Measurements from ENCODE around the gene WNT9A. TPM values are rescaled to one million over a fixed set of nuclear protein-coding genes. Genes with fewer than 3 reads are reported as not detected.

The WNT9A gene
- total and polyA plus RNA-seq, 4 donors, result 1.9 to 6.4 (median 5.2) TPM

- Histone ChIP-seq H3K36me3 (ENCODE audit: control insufficient read depth, insufficient read depth, low read length) (no peaks in the 10 kb centered on the region), H3K4me1 (ENCODE audit: control insufficient read depth, insufficient read depth, low read length) (peaks cover 10% of the 10 kb centered on the region), H3K9me3 (ENCODE audit: control insufficient read depth, insufficient read depth, low read length) (peaks cover 8% of the 10 kb centered on the region), H3K27me3 (ENCODE audit: control insufficient read depth, insufficient read depth, low read length) (peaks cover 2% of the 10 kb centered on the region), H3K27ac (ENCODE audit: low read depth, low read length) (no peak overlapping the region), H3K4me3 (ENCODE audit: low read depth, low read length) (no peak overlapping the region)
- no peak for DNase-seq (ENCODE audit: low read depth in 4 of 6, low spot score in 6 of 6)
- 52% methylated on average over 3 of the region's 4 CpGs for WGBS (ENCODE audit: insufficient coverage)
Measured at GRCh38 chr1:227954163-227954850, 6.6 kb upstream of the WNT9A start.

GRCh38 chr1:227953022-227953412 lies 5.3 kb upstream of the WNT9A start:
- Histone ChIP-seq H3K4me3 (ENCODE audit: low read depth, low read length) (no peak overlapping the region), H3K27me3 (ENCODE audit: control insufficient read depth, insufficient read depth, low read length) (peaks cover 4% of the 10 kb centered on the region), H3K36me3 (ENCODE audit: control insufficient read depth, insufficient read depth, low read length) (no peaks in the 10 kb centered on the region), H3K4me1 (ENCODE audit: control insufficient read depth, insufficient read depth, low read length) (peaks cover 21% of the 10 kb centered on the region), H3K27ac (ENCODE audit: low read depth, low read length) (no peak overlapping the region), H3K9me3 (ENCODE audit: control insufficient read depth, insufficient read depth, low read length) (peaks cover 8% of the 10 kb centered on the region)
- no peak for DNase-seq (ENCODE audit: low read depth in 4 of 6, low spot score in 6 of 6)
- WGBS (ENCODE audit: insufficient coverage), result 78% methylated on average over 3 of the region's 3 CpGs

DNA sequence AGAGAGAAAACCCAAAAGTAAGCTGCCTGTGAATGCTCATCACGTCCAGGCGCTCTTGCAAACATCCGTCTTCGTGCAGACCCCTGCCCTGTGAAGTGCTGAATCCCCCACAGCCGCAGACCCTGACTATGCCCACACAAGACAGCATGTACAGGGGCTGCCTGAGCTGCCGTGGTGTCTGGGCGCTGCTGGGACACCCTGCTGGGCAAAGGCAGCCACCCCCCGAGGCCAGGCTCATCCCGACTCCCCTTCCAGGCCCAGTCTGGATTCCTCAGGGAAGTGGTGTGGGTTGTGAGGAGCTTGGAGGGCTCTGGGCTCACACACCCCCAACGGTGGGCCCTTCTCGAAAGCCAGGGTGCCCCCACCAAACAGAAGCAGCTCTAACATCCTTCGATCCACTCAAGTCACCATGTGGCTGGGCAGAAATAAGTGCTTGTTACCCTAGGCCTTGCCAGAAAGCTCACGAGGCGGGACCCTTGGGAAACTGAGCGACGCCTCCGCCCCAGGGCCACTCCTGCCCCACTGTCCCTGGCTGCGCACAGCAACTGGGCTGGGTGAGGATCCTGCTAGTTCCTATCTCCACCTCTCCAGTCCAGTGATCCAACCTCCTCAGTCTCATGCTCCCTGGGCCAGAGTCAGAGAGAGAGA lies 4.8 kb upstream of the WNT9A start:
- Histone ChIP-seq H3K27me3 (ENCODE audit: control insufficient read depth, insufficient read depth, low read length) (peaks cover 4% of the 10 kb centered on the region), H3K4me1 (ENCODE audit: control insufficient read depth, insufficient read depth, low read length) (peaks cover 21% of the 10 kb centered on the region), H3K27ac (ENCODE audit: low read depth, low read length) (no peak overlapping the region), H3K36me3 (ENCODE audit: control insufficient read depth, insufficient read depth, low read length) (no peaks in the 10 kb centered on the region), H3K9me3 (ENCODE audit: control insufficient read depth, insufficient read depth, low read length) (peaks cover 8% of the 10 kb centered on the region), H3K4me3 (ENCODE audit: low read depth, low read length) (no peak overlapping the region)
- WGBS (ENCODE audit: insufficient coverage), result 78% methylated on average over 17 of the region's 18 CpGs
- no peak for DNase-seq (ENCODE audit: low read depth in 4 of 6, low spot score in 6 of 6)

DNA sequence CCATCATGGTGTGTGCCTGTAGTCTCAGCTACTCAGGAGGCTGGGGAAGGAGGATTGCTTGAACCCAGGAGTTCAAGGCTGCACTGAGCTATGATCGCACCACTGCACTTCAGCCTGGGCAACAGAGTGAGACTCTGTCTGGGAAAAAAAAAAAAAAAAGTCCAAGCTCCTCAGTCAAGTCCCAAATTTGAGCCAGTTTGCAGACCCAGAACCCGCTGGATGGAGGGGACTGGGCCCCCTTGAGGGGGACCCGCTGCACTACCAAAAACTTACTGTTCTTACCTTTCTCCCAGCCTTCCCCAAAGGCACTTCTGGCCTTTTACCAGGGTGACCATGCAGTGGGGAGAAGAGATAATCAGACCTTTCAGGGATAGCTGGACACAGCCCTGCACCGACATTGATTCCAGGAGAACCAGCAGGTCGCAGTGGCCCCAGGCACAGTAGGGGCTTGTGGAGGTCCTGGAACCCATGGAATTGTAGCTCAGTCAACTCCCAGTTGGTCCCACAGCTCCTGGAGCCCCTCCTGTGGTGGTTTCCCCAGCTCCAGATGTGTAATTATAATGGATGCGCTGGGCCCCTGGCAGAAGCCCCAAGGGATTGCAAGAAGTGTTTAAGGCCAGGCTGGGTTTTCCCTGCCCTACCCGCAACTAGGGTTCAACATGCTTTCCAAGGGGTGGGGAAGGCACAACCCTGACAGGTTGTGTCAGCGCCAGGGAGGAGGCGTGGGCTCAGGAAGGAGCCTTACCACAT lies 4.1 kb upstream of the WNT9A start:
- no peak overlapping the region for H3K4me3 ChIP-seq (ENCODE audit: low read depth, low read length)
- DNase-seq (ENCODE audit: low read depth in 4 of 6, low spot score in 6 of 6), result no peak
- no peak overlapping the region for H3K27ac ChIP-seq (ENCODE audit: low read depth, low read length)
- no peaks in the 10 kb centered on the region for H3K36me3 ChIP-seq (ENCODE audit: control insufficient read depth, insufficient read depth, low read length)
- 95% methylated on average over 6 of the region's 9 CpGs for WGBS (ENCODE audit: insufficient coverage)
- H3K9me3 ChIP-seq (ENCODE audit: control insufficient read depth, insufficient read depth, low read length), result peaks cover 8% of the 10 kb centered on the region
- peaks cover 4% of the 10 kb centered on the region for H3K27me3 ChIP-seq (ENCODE audit: control insufficient read depth, insufficient read depth, low read length)
- peaks cover 27% of the 10 kb centered on the region for H3K4me1 ChIP-seq (ENCODE audit: control insufficient read depth, insufficient read depth, low read length)

DNA sequence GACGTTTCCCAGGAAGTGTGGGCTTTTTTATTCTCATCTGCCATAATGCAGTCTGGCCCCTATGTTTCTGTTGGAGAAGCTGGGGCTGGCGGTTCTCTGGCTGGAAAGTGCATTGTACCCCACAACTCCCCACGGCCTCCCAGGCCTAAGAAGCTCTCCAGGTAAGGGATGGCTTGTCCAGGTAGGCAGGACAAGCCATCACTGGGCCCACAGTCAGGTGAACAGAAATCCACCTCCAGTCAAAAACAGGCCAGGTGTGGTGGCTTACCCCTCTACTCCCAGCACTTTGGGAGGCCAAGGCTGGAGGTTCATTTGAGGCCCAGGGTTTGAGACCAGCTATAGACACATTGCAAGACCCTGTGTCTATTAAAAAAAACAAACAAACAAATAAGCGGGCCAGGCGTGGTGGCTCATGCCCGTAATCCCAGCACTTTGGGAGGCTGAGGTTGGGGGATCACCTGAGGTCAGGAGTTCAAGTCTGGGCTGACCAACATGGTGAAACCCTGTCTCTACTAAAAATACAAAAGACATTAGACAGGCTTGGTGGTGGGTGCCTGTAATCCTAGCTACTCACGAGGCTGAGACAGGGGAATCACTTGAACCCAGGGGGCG lies 3.1 kb upstream of the WNT9A start:
- Histone ChIP-seq H3K4me1 (ENCODE audit: control insufficient read depth, insufficient read depth, low read length) (peaks cover 34% of the 10 kb centered on the region), H3K27me3 (ENCODE audit: control insufficient read depth, insufficient read depth, low read length) (peaks cover 4% of the 10 kb centered on the region), H3K27ac (ENCODE audit: low read depth, low read length) (no peak overlapping the region), H3K36me3 (ENCODE audit: control insufficient read depth, insufficient read depth, low read length) (peaks cover 4% of the 10 kb centered on the region), H3K9me3 (ENCODE audit: control insufficient read depth, insufficient read depth, low read length) (peaks cover 6% of the 10 kb centered on the region), H3K4me3 (ENCODE audit: low read depth, low read length) (no peak overlapping the region)
- WGBS (ENCODE audit: insufficient coverage), result 100% methylated on average over 2 of the region's 8 CpGs
- DNase-seq (ENCODE audit: low read depth in 4 of 6, low spot score in 6 of 6), result no peak

DNA sequence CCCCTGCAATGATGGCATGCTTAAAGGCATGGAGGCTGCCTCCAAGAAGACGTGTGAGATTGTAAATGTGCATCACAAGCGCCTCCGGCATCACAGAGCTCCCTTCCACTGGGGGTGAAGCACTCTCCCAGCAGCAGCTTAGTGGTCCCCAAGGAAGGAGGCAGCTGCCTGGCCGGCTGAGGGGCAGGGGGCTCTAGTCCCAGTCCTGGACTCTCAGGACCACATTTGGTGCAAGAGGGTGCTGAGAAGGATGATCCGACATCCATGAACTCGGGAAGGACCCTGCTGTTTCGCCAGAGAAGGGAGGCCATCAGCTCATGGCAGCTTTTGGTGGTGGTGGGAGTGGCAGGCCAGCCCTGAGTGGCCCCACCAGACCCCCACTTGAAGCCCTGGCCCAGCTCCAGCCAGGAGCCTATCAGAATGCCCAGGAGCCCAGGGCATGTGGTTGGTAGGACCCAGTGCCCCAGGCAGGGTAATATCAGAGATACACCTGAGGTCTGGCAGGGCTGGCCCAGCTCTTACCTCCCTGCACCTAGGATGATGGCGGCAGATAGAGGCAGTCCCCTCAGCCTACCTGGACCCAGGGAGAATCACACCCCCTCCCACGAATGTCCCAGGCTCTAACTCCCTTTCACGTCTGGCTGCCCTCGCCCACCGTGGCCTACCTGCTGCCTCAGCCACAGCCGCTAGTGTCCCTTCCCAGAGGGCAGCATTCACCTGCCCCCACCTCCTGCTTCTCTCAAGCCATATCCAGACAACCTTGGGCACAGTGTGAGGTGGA lies 2.4 kb upstream of the WNT9A start:
- WGBS (ENCODE audit: insufficient coverage), result 82% methylated on average over 12 of the region's 13 CpGs
- DNase-seq (ENCODE audit: low read depth in 4 of 6, low spot score in 6 of 6), result no peak
- peaks cover 4% of the 10 kb centered on the region for H3K27me3 ChIP-seq (ENCODE audit: control insufficient read depth, insufficient read depth, low read length)

GRCh38 chr1:227949341-227949921 lies 1.7 kb upstream of the WNT9A start:
- no peak overlapping the region for H3K27ac ChIP-seq (ENCODE audit: low read depth, low read length)
- 79% methylated on average over 10 of the region's 11 CpGs for WGBS (ENCODE audit: insufficient coverage)
- H3K9me3 ChIP-seq (ENCODE audit: control insufficient read depth, insufficient read depth, low read length), result no peaks in the 10 kb centered on the region
- H3K36me3 ChIP-seq (ENCODE audit: control insufficient read depth, insufficient read depth, low read length), result peaks cover 4% of the 10 kb centered on the region
- no peak overlapping the region for H3K4me3 ChIP-seq (ENCODE audit: low read depth, low read length)
- H3K27me3 ChIP-seq (ENCODE audit: control insufficient read depth, insufficient read depth, low read length), result peaks cover 4% of the 10 kb centered on the region
- DNase-seq (ENCODE audit: low read depth in 4 of 6, low spot score in 6 of 6), result no peak
- peaks cover 48% of the 10 kb centered on the region for H3K4me1 ChIP-seq (ENCODE audit: control insufficient read depth, insufficient read depth, low read length)

More for the DNA sequence above, 2.4 kb upstream of the WNT9A start:
- Histone ChIP-seq H3K4me1 (ENCODE audit: control insufficient read depth, insufficient read depth, low read length) (peaks cover 41% of the 10 kb centered on the region), H3K9me3 (ENCODE audit: control insufficient read depth, insufficient read depth, low read length) (peaks cover 2% of the 10 kb centered on the region), H3K36me3 (ENCODE audit: control insufficient read depth, insufficient read depth, low read length) (peaks cover 4% of the 10 kb centered on the region), H3K27ac (ENCODE audit: low read depth, low read length) (no peak overlapping the region), H3K4me3 (ENCODE audit: low read depth, low read length) (no peak overlapping the region)

- no peak overlapping the region for H3K27ac ChIP-seq (ENCODE audit: low read depth, low read length)
- H3K4me1 ChIP-seq (ENCODE audit: control insufficient read depth, insufficient read depth, low read length), result peaks cover 53% of the 10 kb centered on the region
- H3K9me3 ChIP-seq (ENCODE audit: control insufficient read depth, insufficient read depth, low read length), result no peaks in the 10 kb centered on the region
- H3K27me3 ChIP-seq (ENCODE audit: control insufficient read depth, insufficient read depth, low read length), result peaks cover 2% of the 10 kb centered on the region
- peak in 3 of 6 donors; percentile 9 to 22 (median 21) for DNase-seq (ENCODE audit: low read depth in 4 of 6, low spot score in 6 of 6)
- WGBS (ENCODE audit: insufficient coverage), result 22% methylated on average over 25 of the region's 25 CpGs
- peaks cover 4% of the 10 kb centered on the region for H3K36me3 ChIP-seq (ENCODE audit: control insufficient read depth, insufficient read depth, low read length)
- H3K4me3 ChIP-seq (ENCODE audit: low read depth, low read length), result peak overlapping the region; percentile 43
Measured at GRCh38 chr1:227948493-227949260, 945 bp upstream of the WNT9A start.
